ENCODE measurements around the gene TRIM59.

GRCh38 chr3:160455846-160456245, 6.3 kb upstream of the TRIM59 start:
- TF ChIP-seq CTCF (conservative IDR thresholded peaks at IDR 0.05; ENCODE audit: low read depth, low read length) (no peak), EZH2 (IDR thresholded peaks at IDR 0.05; ENCODE audit: low read length, unreplicated experiment) (no peak)

Measured in PC-3 (cell line).